ENCODE results near the gene UBA7. TPM values are rescaled to one million over a fixed set of nuclear protein-coding genes. Genes with fewer than 3 reads are reported as not detected.

The UBA7 gene
- total and polyA plus RNA-seq, 2 donors (not counting 3 experiments of a cell fraction or from before 2014, with no cell fraction given), result 57.4 to 80.7 TPM

DNA sequence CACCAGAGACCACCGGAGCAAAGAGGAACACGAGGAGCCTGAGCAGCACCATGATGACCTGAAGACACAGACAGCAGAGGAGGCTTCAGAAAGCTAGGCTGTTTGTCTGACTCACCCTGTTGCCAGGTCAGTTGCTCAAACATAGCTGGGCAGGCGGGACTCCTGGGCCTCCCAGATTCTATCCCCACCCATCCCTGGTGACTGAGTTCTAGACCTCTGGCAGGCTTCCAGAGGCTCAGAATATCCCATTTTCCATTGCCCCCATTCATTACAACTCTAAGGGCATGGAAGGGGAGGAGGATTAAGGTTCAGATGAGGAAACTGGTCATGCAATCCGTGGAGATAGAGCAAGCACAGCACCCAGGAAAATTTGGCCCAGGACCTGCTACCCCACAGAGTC lies 14.0 kb downstream of the UBA7 start, which contains the start of gene CDHR4:
Gene CDHR4, minus strand, starts transcription at position 113 of the 400 bp plus-strand sequence. Its CDS starts 61 bp downstream, at position 52.
- CTCF ChIA-PET, result interaction anchor here (0.9 to 12.4 kb wide), 5 partner anchors 13 to 103 kb away, joined by 3 to 545 read pairs (median 3); partner anchors contain the start of genes IP6K1 and UBA7
- Histone ChIP-seq H3K27ac (ENCODE audit: insufficient read depth, low read depth, low read length) (no peak within 1 kb of the TSS), H3K27me3 (ENCODE audit: control insufficient read depth in 2 of 2, insufficient read depth in 2 of 2, low read length in 2 of 2) (no peaks in the 10 kb centered on the region), H3K4me2 (ENCODE audit: insufficient read depth, low read length) (no peak within 1 kb of the TSS), H3K9me3 (replicated peaks; ENCODE audit: control insufficient read depth, insufficient read depth, low read length) (no peaks in the 10 kb centered on the region), H4K20me1 (replicated peaks; ENCODE audit: control insufficient read depth, extremely low read depth, insufficient read depth, low read length) (no peaks in the 10 kb centered on the region), H3K79me2 (ENCODE audit: control insufficient read depth, insufficient read depth, low read length) (no peaks in the 10 kb centered on the region), H2AFZ (ENCODE audit: low read depth, low read length) (no peak within 1 kb of the TSS), H3K4me3 (replicated peaks in 1 of 3; ENCODE audit: insufficient read depth in 1 of 3, low read depth in 1 of 3, low read length in 3 of 3) (no peak within 1 kb of the TSS), H3K9me1 (replicated peaks; ENCODE audit: control insufficient read depth, extremely low read depth, insufficient read depth, low read length) (no peaks in the 10 kb centered on the region), H3K9ac (replicated peaks; ENCODE audit: extremely low read depth, insufficient read depth, low read length) (no peak within 1 kb of the TSS), H3K36me3 (ENCODE audit: control insufficient read depth in 2 of 2, extremely low read depth in 1 of 2, insufficient read depth in 2 of 2, low read length in 2 of 2) (no peaks in the 10 kb centered on the region), H3K4me1 (ENCODE audit: control insufficient read depth, extremely low read depth, insufficient read depth, low read length) (peaks cover 11% of the 10 kb centered on the region)
- intact Hi-C loops (cut with micrococcal nuclease), result loop anchor here (5.0 kb wide), 2 partner anchors 97 to 288 kb away; partner anchors contain the start of gene RBM5
- dilution Hi-C loops (cut with MboI; ENCODE audit: extremely low pct_ligation_motif_present, low sequenced_read_pairs), result no loop called here
- FAIRE-seq (no peak), DNase-seq (ENCODE audit: low read depth, low spot score) (no peak)
- TF ChIP-seq POLR2A (IDR thresholded peaks at IDR 0.05; ENCODE audit: low read depth, low read length) (no peak), EZH2 (IDR thresholded peaks at IDR 0.05; ENCODE audit: borderline replicate concordance, low read depth, low read length, severe bottlenecking) (no peak), POLR2AphosphoS5 (IDR thresholded peaks at IDR 0.05; ENCODE audit: insufficient read depth, low read depth, low read length) (no peak), JUN (IDR thresholded peaks at IDR 0.05; ENCODE audit: borderline replicate concordance, insufficient read depth, insufficient read length, low read depth) (no peak), FOS (IDR thresholded peaks at IDR 0.05; ENCODE audit: borderline replicate concordance, insufficient read depth, low read length) (no peak), GATA2 (IDR thresholded peaks at IDR 0.05; ENCODE audit: insufficient read depth, insufficient read length, low read depth, low read length) (no peak), MYC (IDR thresholded peaks at IDR 0.05; ENCODE audit: low read depth, low read length) (no peak)
- TF ChIP-seq, protein P1, sequence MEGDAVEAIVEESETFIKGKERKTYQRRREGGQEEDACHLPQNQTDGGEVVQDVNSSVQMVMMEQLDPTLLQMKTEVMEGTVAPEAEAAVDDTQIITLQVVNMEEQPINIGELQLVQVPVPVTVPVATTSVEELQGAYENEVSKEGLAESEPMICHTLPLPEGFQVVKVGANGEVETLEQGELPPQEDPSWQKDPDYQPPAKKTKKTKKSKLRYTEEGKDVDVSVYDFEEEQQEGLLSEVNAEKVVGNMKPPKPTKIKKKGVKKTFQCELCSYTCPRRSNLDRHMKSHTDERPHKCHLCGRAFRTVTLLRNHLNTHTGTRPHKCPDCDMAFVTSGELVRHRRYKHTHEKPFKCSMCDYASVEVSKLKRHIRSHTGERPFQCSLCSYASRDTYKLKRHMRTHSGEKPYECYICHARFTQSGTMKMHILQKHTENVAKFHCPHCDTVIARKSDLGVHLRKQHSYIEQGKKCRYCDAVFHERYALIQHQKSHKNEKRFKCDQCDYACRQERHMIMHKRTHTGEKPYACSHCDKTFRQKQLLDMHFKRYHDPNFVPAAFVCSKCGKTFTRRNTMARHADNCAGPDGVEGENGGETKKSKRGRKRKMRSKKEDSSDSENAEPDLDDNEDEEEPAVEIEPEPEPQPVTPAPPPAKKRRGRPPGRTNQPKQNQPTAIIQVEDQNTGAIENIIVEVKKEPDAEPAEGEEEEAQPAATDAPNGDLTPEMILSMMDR (IDR thresholded peaks at IDR 0.05; ENCODE audit: extremely low read depth in 1 of 2, insufficient read depth in 1 of 2, low read depth in 1 of 2, low read length in 2 of 2), result no peak
- TF ChIP-seq, protein P2, sequence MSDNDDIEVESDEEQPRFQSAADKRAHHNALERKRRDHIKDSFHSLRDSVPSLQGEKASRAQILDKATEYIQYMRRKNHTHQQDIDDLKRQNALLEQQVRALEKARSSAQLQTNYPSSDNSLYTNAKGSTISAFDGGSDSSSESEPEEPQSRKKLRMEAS (IDR thresholded peaks at IDR 0.05; ENCODE audit: insufficient read depth, insufficient read length), result no peak
- POLR2A ChIA-PET, result no interaction called here
- no TSS peak for BruUV-seq (replicated peaks)
